ENCODE results near the gene LTC4S. TPM values are rescaled to one million over a fixed set of nuclear protein-coding genes. Genes with fewer than 3 reads are reported as not detected.

LTC4S gene
- total and polyA plus RNA-seq, 2 experiments from 2014 or later = 5.8 to 10.1 TPM

DNA sequence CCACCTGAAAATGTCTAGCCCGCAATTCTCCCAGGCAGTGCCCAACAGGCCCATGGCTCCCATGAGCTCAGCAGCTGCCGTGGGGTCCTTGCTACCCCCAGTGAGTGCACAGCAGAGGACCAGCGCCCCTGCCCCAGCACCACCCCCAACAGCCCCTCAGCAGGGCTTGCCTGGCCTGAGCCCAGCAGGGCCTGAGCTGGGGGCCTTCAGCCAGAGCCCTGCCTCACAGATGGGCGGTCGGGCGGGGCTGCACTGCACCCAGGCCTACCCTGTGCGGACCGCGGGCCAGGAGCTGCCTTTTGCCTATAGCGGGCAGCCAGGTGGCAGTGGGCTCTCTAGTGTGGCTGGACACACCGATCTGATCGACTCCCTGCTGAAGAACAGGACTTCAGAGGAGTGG is 19.3 kb upstream of the LTC4S start (continued):
- TF ChIP-seq CREB1 (CRISPR knock-in tag; IDR thresholded peaks at IDR 0.05; ENCODE audit: low read depth) (no peak), STAT1 (IDR thresholded peaks at IDR 0.05; ENCODE audit: unreplicated experiment) (no peak), EZH2phosphoT487 (IDR thresholded peaks at IDR 0.05; ENCODE audit: unreplicated experiment) (no peak), ZNF114 (CRISPR knock-in tag; IDR thresholded peaks at IDR 0.05) (no peak)

DNA sequence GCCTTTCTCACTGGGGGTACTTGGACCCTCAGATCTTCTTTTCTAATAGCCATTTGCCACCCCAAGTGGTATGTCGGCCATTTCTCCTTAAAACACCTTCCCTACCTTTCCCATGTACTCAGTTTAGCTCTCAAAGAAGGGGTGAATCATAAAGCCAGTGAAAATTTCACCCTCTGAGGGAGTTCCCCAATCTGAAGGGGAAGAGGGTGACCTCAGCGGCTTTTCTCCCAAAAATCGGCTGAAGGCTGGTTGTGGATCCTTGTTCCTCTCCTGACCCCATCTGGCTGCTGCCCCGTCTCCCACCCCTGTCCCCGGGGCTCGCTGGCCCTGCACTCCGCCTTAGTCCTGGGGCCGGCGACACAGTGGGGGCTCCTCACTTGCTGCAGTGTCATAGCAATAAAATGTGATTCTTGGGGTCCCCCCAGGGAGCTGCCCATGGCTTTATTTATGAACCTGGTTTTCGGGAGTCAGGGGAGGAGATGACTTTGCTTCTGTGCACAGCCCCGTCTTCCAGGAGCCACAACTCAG is 17.3 kb upstream of the LTC4S start:
- no peaks in the 10 kb centered on the region for H3K9me3 Mint-ChIP-seq
- H3K36me3 Mint-ChIP-seq (ENCODE audit: low read depth) = peaks cover 70% of the 10 kb centered on the region
- H3K4me1 ChIP-seq (ENCODE audit: insufficient read depth) = no peaks in the 10 kb centered on the region
- H3F3A ChIP-seq (replicated peaks; ENCODE audit: low read depth) = peaks cover 5% of the 10 kb centered on the region; the same call in 1 of the 2 replicates
- H2AFZ ChIP-seq = no peak overlapping the region
- TF ChIP-seq CREB1 (CRISPR knock-in tag; IDR thresholded peaks at IDR 0.05; ENCODE audit: low read depth) = no peak
- no peak for TF ChIP-seq ZNF331 (CRISPR knock-in tag; IDR thresholded peaks at IDR 0.05; ENCODE audit: low read depth)
- no peaks in the 10 kb centered on the region for H3K27me3 ChIP-seq (ENCODE audit: insufficient read depth)
- no peak overlapping the region for H3K27ac ChIP-seq (ENCODE audit: low read depth)
- no peaks in the 10 kb centered on the region for H3K9me2 ChIP-seq (ENCODE audit: insufficient read depth)
- H3K36me3 ChIP-seq (ENCODE audit: insufficient read depth) = peaks cover 34% of the 10 kb centered on the region
- H3K4me1 Mint-ChIP-seq = no peaks in the 10 kb centered on the region
- ATAC-seq (no peak), DNase-seq (ENCODE audit: low spot score) (no peak)
- H3K4me3 ChIP-seq = no peak overlapping the region
- peaks cover 15% of the 10 kb centered on the region for H4K20me1 ChIP-seq (replicated peaks; ENCODE audit: insufficient read depth)
- peaks cover 8% of the 10 kb centered on the region for H3K27me3 Mint-ChIP-seq (ENCODE audit: insufficient read depth, low read depth, poor library complexity)
- H3K79me2 ChIP-seq (replicated peaks; ENCODE audit: insufficient read depth) = no peaks in the 10 kb centered on the region
- H3K4me3 Mint-ChIP-seq = no peak overlapping the region
- no peak overlapping the region for H3K4me2 ChIP-seq
- H3K27ac Mint-ChIP-seq = no peak overlapping the region

DNA sequence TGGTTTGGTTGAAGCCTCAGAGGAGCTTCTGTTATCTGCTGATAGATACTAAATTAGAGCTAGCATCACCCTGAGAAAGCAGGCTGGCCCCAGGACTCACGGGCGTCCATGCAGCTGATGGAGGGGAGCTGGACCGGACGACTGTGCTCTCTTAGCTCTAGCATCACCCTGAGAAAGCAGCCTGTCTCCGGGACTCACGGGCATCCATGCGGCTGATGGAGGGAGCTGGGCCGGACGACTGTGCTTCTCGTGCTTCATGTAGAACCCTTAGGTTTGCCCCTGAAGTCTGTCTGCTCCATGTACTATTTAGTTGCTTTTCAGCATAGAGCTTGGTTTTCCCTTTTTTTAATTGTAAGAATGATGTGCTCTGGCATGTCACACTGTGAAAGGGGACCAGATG is 16.3 kb upstream of the LTC4S start:
- no peak for DNase-seq (ENCODE audit: low spot score)
- H3K27me3 Mint-ChIP-seq (ENCODE audit: insufficient read depth, low read depth, poor library complexity) = peaks cover 8% of the 10 kb centered on the region
- H3K4me3 Mint-ChIP-seq = no peak overlapping the region
- no peaks in the 10 kb centered on the region for H3K4me1 Mint-ChIP-seq
- peaks cover 61% of the 10 kb centered on the region for H3K36me3 Mint-ChIP-seq (ENCODE audit: low read depth)
- no peak overlapping the region for H3K27ac Mint-ChIP-seq
- H3K9me3 Mint-ChIP-seq = no peaks in the 10 kb centered on the region
- Histone ChIP-seq H3K79me2 (replicated peaks; ENCODE audit: insufficient read depth) (no peaks in the 10 kb centered on the region), H3K4me2 (no peak overlapping the region), H3K36me3 (ENCODE audit: insufficient read depth) (peaks cover 26% of the 10 kb centered on the region), H2AFZ (no peak overlapping the region), H3K4me1 (ENCODE audit: insufficient read depth) (no peaks in the 10 kb centered on the region), H3F3A (replicated peaks; ENCODE audit: low read depth) (peaks cover 3% of the 10 kb centered on the region; the same call in 1 of the 2 replicates), H4K20me1 (replicated peaks; ENCODE audit: insufficient read depth) (peaks cover 15% of the 10 kb centered on the region), H3K27me3 (ENCODE audit: insufficient read depth) (no peaks in the 10 kb centered on the region), H3K4me3 (no peak overlapping the region), H3K9me2 (ENCODE audit: insufficient read depth) (no peaks in the 10 kb centered on the region), H3K27ac (ENCODE audit: low read depth) (no peak overlapping the region)
- ATAC-seq = no peak
- TF ChIP-seq JUNB (IDR thresholded peaks at IDR 0.05; ENCODE audit: unreplicated experiment) (no peak), EZH2 (IDR thresholded peaks at IDR 0.05; ENCODE audit: low read depth, unreplicated experiment) (no peak), ZNF114 (CRISPR knock-in tag; IDR thresholded peaks at IDR 0.05) (no peak), STAT1 (IDR thresholded peaks at IDR 0.05; ENCODE audit: unreplicated experiment) (no peak), CREB1 (CRISPR knock-in tag; IDR thresholded peaks at IDR 0.05; ENCODE audit: low read depth) (no peak), ZNF331 (CRISPR knock-in tag; IDR thresholded peaks at IDR 0.05; ENCODE audit: low read depth) (no peak), EZH2phosphoT487 (IDR thresholded peaks at IDR 0.05; ENCODE audit: unreplicated experiment) (no peak), NANOG (IDR thresholded peaks at IDR 0.05; ENCODE audit: borderline replicate concordance) (no peak), POLR2AphosphoS5 (IDR thresholded peaks at IDR 0.05; ENCODE audit: low read depth) (no peak)
- TF ChIP-seq, protein P1, sequence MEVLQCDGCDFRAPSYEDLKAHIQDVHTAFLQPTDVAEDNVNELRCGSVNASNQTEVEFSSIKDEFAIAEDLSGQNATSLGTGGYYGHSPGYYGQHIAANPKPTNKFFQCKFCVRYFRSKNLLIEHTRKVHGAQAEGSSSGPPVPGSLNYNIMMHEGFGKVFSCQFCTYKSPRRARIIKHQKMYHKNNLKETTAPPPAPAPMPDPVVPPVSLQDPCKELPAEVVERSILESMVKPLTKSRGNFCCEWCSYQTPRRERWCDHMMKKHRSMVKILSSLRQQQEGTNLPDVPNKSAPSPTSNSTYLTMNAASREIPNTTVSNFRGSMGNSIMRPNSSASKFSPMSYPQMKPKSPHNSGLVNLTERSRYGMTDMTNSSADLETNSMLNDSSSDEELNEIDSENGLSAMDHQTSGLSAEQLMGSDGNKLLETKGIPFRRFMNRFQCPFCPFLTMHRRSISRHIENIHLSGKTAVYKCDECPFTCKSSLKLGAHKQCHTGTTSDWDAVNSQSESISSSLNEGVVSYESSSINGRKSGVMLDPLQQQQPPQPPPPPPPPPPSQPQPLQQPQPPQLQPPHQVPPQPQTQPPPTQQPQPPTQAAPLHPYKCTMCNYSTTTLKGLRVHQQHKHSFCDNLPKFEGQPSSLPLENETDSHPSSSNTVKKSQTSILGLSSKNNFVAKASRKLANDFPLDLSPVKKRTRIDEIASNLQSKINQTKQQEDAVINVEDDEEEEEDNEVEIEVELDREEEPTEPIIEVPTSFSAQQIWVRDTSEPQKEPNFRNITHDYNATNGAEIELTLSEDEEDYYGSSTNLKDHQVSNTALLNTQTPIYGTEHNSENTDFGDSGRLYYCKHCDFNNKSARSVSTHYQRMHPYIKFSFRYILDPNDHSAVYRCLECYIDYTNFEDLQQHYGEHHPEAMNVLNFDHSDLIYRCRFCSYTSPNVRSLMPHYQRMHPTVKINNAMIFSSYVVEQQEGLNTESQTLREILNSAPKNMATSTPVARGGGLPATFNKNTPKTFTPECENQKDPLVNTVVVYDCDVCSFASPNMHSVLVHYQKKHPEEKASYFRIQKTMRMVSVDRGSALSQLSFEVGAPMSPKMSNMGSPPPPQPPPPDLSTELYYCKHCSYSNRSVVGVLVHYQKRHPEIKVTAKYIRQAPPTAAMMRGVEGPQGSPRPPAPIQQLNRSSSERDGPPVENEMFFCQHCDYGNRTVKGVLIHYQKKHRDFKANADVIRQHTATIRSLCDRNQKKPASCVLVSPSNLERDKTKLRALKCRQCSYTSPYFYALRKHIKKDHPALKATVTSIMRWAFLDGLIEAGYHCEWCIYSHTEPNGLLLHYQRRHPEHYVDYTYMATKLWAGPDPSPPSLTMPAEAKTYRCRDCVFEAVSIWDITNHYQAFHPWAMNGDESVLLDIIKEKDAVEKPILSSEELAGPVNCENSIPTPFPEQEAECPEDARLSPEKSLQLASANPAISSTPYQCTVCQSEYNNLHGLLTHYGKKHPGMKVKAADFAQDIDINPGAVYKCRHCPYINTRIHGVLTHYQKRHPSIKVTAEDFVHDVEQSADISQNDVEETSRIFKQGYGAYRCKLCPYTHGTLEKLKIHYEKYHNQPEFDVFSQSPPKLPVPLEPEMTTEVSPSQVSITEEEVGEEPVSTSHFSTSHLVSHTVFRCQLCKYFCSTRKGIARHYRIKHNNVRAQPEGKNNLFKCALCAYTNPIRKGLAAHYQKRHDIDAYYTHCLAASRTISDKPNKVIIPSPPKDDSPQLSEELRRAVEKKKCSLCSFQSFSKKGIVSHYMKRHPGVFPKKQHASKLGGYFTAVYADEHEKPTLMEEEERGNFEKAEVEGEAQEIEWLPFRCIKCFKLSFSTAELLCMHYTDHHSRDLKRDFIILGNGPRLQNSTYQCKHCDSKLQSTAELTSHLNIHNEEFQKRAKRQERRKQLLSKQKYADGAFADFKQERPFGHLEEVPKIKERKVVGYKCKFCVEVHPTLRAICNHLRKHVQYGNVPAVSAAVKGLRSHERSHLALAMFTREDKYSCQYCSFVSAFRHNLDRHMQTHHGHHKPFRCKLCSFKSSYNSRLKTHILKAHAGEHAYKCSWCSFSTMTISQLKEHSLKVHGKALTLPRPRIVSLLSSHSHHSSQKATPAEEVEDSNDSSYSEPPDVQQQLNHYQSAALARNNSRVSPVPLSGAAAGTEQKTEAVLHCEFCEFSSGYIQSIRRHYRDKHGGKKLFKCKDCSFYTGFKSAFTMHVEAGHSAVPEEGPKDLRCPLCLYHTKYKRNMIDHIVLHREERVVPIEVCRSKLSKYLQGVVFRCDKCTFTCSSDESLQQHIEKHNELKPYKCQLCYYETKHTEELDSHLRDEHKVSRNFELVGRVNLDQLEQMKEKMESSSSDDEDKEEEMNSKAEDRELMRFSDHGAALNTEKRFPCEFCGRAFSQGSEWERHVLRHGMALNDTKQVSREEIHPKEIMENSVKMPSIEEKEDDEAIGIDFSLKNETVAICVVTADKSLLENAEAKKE (CRISPR knock-in tag; IDR thresholded peaks at IDR 0.05) = no peak
- TF ChIP-seq, protein P2, sequence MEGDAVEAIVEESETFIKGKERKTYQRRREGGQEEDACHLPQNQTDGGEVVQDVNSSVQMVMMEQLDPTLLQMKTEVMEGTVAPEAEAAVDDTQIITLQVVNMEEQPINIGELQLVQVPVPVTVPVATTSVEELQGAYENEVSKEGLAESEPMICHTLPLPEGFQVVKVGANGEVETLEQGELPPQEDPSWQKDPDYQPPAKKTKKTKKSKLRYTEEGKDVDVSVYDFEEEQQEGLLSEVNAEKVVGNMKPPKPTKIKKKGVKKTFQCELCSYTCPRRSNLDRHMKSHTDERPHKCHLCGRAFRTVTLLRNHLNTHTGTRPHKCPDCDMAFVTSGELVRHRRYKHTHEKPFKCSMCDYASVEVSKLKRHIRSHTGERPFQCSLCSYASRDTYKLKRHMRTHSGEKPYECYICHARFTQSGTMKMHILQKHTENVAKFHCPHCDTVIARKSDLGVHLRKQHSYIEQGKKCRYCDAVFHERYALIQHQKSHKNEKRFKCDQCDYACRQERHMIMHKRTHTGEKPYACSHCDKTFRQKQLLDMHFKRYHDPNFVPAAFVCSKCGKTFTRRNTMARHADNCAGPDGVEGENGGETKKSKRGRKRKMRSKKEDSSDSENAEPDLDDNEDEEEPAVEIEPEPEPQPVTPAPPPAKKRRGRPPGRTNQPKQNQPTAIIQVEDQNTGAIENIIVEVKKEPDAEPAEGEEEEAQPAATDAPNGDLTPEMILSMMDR (conservative IDR thresholded peaks at IDR 0.05; ENCODE audit: low read depth in 2 of 2) = no peak
